ENCODE results near the gene DCBLD1. TPM values are rescaled to one million over a fixed set of nuclear protein-coding genes. Genes with fewer than 3 reads are reported as not detected.

The DCBLD1 gene
- total RNA-seq, 1 experiment from 2014 or later: 11.2 TPM

GRCh38 chr6:117496383-117496990 is 14.0 kb downstream of the DCBLD1 start (continued):
- no peak for TF ChIP-seq CTCF (IDR thresholded peaks at IDR 0.05)

GRCh38 chr6:117497237-117497636 is 14.8 kb downstream of the DCBLD1 start:
- H3K36me3 Mint-ChIP-seq: no peaks in the 10 kb centered on the region
- no peak overlapping the region for H3K27ac Mint-ChIP-seq
- DNase-seq (ENCODE audit: low spot score) (no peak), ATAC-seq (no peak)
- ChIA-PET POLR2A (no interaction called here), CTCF (no interaction called here)
- no peak overlapping the region for H3K4me3 Mint-ChIP-seq
- H3K9me3 Mint-ChIP-seq: no peaks in the 10 kb centered on the region
- no peaks in the 10 kb centered on the region for H3K27me3 Mint-ChIP-seq (ENCODE audit: low read depth)
- peaks cover 4% of the 10 kb centered on the region; the same call in 1 of the 2 replicates for H3K4me1 Mint-ChIP-seq
- TF ChIP-seq AFF4 (CRISPR knock-in tag; IDR thresholded peaks at IDR 0.05; ENCODE audit: borderline replicate concordance) (no peak), ZNF512 (CRISPR knock-in tag; IDR thresholded peaks at IDR 0.05; ENCODE audit: borderline replicate concordance) (no peak), CBFB (CRISPR knock-in tag; IDR thresholded peaks at IDR 0.05; ENCODE audit: low read depth) (no peak), ZBTB43 (CRISPR knock-in tag; IDR thresholded peaks at IDR 0.05) (no peak), E2F4 (CRISPR knock-in tag; IDR thresholded peaks at IDR 0.05; ENCODE audit: borderline replicate concordance, low read depth) (no peak), TP53 (CRISPR knock-in tag; IDR thresholded peaks at IDR 0.05) (no peak), OVOL2 (CRISPR knock-in tag; IDR thresholded peaks at IDR 0.05; ENCODE audit: borderline replicate concordance) (no peak), CDX4 (CRISPR knock-in tag; IDR thresholded peaks at IDR 0.05; ENCODE audit: borderline replicate concordance) (no peak), CTCF (IDR thresholded peaks at IDR 0.05) (no peak), ZNF416 (CRISPR knock-in tag; IDR thresholded peaks at IDR 0.05) (no peak), JUN (CRISPR knock-in tag; IDR thresholded peaks at IDR 0.05) (no peak), ZNF396 (CRISPR knock-in tag; IDR thresholded peaks at IDR 0.05; ENCODE audit: borderline replicate concordance) (no peak), ZNF317 (CRISPR knock-in tag; IDR thresholded peaks at IDR 0.05; ENCODE audit: borderline replicate concordance, low read depth) (no peak), FOXP1 (CRISPR knock-in tag; IDR thresholded peaks at IDR 0.05; ENCODE audit: borderline replicate concordance) (no peak), PRRX2 (CRISPR knock-in tag; IDR thresholded peaks at IDR 0.05) (no peak), PRDM15 (CRISPR knock-in tag; IDR thresholded peaks at IDR 0.05) (no peak)
